HL-60/S4 treated with phorbol 12-myristate 13-acetate at 8.2 ng/mL for 4 days and 3 days (cell line): ENCODE measurements around the gene PAH.

Experiments
- in situ Hi-C: fragments of 300-500 bp; cut with MboI; formaldehyde crosslinking; loops from 2 replicates; pipeline ENCODE4 v1.15.0; 2022; ENCODE audit warnings: low sequenced_read_pairs

Gene PAH

GRCh38 chr12:102950950-102951619 is 34.0 kb upstream of the PAH start:
- in situ Hi-C loops = no loop called here

GRCh38 chr12:102950107-102950949 is 33.3 kb upstream of the PAH start:
- in situ Hi-C loops = no loop called here

DNA sequence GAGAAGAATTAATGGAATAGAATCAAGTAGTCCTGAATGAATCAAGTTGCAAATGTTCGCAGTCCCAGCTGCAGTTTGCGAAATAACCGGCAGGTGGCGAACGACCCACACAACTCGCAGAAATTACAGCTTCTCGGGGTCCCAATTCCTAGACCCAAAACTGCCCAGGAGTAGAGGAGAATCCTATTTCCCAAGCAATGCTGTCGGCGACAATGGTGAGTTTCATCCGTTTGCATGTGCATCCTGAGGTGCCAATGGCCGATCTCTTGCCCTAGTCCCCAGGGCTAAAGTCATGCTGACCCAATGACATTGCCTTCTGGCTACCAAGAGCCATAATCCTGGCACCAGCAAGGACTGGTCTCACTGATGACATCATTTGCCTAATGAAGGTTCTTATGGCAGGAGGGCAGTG is 31.9 kb upstream of the PAH start:
- in situ Hi-C loops = no loop called here

GRCh38 chr12:102946042-102946441 is 29.0 kb upstream of the PAH start:
- in situ Hi-C loops = no loop called here

DNA sequence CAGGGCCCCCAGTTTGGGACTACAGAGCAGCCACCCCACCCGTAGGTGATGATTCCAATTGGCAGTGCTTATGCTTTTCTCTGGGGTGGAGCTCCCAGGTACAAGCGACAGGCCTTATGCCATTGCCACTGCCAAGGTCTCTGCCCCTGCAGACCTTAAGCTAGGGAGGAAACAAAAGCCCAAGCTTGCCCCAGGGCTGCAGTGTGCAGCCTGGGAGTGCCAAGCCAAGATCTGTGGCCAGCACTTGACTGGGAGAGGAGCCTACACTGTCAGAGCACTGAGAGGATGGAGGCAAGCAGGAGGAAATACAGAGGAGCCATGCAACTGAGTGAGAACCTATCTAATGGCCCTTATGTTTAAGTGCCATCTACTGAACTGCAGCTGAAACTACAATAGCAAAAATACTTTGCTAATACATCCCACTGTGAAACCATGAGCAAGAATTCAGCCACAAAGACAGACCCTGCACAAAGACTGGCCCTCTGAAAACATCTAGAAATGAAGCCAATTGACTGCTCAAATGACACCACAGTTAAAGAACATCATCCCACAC is 22.7 kb upstream of the PAH start:
- in situ Hi-C loops = no loop called here

DNA sequence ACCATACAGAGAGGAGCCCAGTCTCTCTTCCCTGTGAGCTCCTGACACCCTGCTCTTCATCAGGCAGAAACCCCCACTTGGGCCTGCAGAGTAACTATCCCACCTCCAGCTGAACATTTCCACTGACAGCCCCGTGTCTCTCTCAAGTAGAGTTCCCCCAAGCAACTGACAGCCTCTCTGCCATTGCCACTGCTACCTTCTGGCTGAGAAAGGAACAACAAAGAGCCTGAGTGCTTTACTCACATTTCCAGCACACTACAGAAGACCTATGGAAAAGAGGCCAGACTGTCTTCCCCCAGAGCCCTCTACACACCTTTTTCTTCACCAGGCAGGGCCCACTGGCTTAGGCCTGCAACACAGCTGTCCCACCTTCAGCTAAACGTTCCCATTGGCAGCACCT is 22.0 kb upstream of the PAH start:
- in situ Hi-C loops = no loop called here

DNA sequence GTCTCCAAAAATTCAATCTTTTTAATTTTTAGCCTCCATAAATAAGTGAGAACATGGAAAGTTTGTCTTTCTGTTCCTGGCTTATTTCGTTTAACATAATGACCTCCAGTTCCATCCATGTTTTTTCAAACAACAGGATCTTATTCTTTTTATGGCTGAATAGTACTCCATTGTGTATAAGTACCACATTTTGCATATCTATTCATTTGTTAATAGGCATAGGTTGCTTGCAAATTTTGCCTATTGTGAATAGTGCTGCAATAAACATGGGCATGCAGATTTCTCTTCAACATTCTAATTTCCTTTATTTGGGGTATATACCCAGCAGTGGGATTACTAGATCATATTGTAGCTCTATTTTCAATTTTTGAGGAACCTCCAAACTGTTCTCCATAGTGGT is 16.1 kb upstream of the PAH start:
- in situ Hi-C loops = no loop called here

DNA sequence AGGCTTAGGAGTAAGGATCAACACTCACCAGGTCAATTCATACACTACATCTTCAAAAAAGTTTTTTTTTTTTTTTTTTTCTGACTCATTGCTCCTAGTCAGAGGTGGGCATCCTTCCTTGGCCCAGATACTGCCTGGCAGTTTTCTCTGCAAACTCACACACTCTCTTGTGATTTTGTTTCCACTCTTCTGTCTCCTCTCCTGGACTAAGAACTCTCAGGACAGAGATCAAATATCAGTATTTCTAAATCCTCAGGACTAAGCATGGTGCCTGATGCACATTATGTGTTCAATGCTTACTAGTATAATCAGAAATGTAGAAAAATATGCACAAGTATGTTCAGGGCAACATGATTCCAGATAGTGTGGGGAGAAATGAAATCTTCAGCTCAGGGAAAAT is 10.2 kb upstream of the PAH start:
- in situ Hi-C loops = no loop called here

- in situ Hi-C loops = no loop called here
Measured at GRCh38 chr12:102921240-102921639, 4.2 kb upstream of the PAH start.

DNA sequence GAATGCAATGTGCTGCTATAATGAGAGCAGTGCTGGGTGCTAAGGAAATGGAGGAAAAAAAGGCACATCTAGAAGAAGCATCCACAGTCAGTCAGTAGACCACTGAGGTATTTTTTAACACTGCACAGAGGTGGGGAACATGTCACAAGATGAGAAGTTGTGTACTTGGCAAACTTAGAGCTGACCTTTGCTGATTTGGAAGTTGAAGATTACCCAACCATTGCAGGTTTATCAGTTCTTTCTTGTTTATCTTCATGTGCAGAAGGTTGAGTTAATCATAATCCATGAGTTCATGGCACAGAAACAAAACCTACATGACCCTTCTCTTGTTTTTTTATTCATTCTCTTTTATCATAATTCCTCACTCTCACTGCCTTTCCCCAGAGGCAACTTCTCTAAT is 3.2 kb upstream of the PAH start:
- in situ Hi-C loops = no loop called here

GRCh38 chr12:102918840-102919239 is 1.8 kb upstream of the PAH start:
- in situ Hi-C loops = no loop called here

- in situ Hi-C loops = no loop called here
Measured at GRCh38 chr12:102916252-102917025, 605 bp downstream of the PAH start.

DNA sequence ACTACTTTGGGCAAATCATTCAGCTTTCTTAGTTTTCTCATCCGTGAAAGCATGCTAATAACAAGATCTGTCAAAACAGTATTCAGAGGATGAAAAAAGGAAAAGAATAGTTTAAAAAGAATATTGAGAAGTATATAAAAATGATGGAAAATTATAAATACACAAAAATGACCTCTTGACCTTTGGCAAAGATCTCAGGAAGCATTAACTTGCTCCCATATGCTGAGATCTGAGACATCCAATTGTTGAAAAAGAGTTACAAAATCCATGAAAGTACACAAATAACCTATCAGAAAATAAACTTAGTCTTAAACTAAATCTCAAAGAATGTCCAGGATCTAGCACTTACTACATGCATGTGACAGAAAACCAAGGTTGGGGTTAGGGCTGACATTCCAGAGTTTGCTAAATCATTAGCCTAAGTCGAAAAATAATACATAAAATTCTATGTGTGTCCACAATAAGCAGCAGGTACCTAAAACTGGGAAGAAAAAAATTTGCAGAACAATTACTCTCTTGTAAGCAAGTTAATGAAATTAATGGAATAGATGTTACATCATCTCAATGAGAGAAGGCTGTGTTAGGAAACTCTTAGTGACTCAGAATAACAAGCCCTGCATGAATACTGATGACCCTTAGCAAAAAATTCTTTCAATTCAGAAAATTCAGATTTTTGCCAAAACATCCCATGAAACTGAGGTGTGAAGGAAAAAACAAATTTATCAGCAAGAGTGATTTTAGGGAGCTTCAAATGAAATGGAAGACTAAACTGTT is 3.4 kb downstream of the PAH start:
- in situ Hi-C loops = no loop called here

GRCh38 chr12:102912258-102912657 is 4.8 kb downstream of the PAH start:
- in situ Hi-C loops = no loop called here

DNA sequence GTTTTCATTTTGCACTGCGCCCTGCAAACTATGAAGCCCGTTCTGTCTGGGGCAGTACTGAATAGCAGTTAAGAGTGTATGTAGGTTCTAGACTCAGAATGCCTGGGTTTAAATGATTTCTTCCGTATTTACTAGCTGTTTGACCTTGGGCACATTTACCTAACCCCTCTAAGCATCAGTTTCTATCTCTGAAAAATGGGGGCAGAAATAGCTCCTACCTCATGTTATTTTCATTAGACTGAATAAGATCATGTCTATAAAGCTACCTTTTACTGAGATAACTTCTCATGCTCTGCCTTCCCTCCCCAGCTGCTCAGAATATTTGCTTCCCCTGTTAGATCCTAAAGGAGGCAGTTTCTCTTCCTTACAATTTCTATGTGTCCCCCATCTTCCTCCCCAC is 5.7 kb downstream of the PAH start:
- in situ Hi-C loops = no loop called here

- in situ Hi-C loops = no loop called here
Measured at GRCh38 chr12:102910792-102911191, 6.3 kb downstream of the PAH start.

- in situ Hi-C loops = no loop called here
Measured at GRCh38 chr12:102910137-102910536, 6.9 kb downstream of the PAH start.

- in situ Hi-C loops = no loop called here
Measured at GRCh38 chr12:102907918-102908317, 9.1 kb downstream of the PAH start.

GRCh38 chr12:102905229-102905628 is 11.8 kb downstream of the PAH start:
- in situ Hi-C loops = no loop called here

DNA sequence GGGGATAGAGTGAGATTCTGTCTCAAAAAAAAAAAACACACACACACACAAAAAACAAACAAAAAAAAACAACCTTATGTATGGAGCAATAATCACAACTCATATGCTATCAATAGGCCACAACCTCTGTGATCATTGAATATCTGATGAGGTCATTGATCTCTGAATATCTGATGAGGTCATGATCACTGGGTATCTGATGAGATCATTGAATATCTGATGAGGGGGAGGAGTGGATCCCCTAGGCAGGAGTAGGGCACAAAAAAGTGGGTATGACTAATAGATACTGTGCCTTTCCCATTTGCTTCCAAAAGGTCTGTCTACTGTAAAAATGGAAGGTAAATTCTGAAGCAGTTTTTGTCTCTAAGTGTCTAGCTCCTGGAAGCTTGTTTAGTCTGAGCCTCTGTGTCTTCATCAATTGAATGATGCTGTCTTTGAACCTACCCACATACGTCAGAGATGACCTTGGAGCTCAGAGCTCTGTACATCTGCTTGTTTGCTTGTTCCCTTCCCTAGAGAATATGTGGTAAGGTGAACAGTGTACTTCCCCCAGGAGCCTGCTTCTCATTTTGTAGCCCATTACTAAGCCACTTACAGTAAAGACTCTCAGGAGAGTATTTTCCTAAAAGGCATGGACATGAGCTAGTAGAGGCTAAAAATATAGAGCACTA is 13.6 kb downstream of the PAH start:
- in situ Hi-C loops = no loop called here
